HG02763 (cell line): ENCODE measurements around the gene RAB30.
A peak's percentile ranks its signal among the peaks of the same experiment; 100 is the strongest.

Experiments used
- ATAC-seq: cut with Tn5 transposase; IDR thresholded peaks from one replicate; pipeline ENCODE4 v1.9.1; 2021; ENCODE audit warnings: mild to moderate bottlenecking, moderate library complexity; ENCODE audit not compliant: unreplicated experiment

The RAB30 gene

DNA sequence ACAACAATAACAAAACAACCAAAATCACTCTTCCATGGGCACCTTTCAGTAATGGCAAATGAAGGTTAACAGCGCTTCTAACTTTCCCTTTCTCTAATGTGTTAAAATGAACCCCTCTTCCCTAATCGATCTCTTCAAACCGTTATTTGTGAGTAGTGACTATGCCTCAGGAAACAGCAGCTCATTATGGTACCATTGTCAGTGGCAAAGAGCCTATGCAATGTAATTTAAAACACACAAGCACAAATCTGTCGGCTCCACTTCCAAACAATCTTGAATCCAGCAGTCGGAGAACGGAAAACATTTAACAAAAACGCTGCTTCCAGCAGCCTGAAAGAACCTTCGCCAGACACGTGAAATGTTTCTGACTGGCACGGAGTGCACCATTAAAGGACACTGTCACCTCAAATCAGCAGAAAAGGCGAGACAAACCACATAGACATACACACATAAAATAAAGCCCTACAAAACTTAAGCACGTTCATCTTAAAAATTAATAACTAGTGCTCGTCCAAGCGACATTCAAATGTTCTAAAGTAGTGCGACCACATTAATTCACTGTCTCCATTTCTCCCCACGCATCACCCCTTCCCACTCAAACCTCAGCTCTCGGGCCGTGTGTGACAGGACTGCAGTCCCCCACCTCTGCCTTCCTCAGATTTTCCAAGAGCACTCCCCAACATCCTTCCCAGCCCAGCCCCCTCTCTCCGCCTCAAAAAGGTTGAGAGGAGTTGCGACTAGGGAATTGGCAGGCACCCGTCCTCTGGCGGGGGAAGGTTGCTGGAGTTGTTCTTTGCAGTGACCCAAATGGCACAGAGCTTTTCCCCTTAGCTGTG lies 748 bp downstream of the RAB30 start:
- ATAC-seq: peak; percentile 0

DNA sequence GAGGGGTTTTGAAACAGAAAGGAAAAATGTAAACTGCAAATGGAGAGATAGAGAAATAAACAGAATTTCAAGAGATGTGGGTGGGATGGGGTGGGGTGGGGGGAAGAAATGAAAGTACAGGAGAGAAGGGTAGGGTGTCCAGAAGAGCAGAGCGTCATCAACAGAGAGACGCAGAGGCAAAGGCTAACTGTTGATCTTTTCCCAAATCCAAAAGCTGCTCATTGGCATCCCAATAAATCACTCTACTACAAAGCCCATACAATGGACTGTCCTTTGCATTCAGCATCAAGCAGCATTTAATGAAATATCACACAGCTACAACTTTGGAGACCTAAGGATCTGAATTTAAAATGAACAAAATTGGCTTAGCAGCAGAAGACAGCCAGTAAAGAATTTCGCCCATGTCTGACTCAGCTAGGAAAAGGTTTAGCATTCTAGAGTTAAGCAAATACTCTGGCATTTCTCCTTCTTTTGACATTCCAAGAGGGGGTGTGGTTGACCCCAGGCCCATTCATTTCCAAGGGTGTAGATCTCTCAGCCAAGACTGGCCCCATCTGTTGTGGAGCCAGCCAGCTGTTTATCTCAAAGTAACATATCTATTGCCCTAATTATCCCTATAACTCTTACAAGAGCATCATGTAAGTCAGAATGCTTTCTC lies 1.5 kb downstream of the RAB30 start:
- no peak for ATAC-seq

GRCh38 chr11:83069441-83070043 lies 2.2 kb downstream of the RAB30 start:
- no peak for ATAC-seq

DNA sequence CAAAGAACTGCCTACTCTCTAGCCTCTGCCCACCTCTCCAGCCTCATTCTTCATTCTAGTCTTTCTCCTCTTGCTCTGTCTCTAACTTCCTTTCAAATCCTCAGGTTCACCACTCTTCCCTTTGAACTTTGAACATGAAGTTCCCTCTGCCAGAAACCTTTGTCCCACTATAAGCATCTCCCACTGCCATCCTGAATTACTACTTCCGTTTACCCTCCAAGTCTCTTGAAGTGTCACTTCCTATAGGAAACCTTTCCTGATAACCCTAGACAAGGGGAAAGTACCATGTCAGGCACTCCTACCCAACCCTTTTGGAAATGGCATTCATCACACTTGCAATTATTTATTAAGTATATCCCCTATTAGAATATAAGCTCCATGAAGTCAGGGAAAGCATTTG lies 3.1 kb downstream of the RAB30 start:
- ATAC-seq: no peak

DNA sequence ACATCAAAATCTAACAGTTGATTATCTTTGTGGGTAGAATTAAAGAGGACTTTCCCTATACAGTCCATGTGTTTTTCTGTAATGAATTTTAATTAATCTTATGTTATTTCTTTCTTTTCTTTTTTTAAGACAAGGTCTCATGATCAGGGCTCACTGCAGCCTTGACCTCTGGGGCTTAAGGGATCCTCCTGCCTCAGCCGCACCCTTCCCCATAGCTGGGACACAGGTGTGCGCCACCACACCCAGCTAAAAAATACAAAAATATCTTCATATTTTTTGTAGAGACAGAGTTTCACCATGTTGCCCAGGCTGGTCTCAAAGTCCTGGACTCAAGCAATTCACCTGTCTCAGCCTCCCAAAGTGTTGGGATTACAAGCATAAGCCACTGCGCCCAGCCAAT lies 7.7 kb downstream of the RAB30 start:
- no peak for ATAC-seq

- peak; percentile 58 for ATAC-seq
These were observed 8.5 kb downstream of the RAB30 start for GRCh38 chr11:83063073-83063754.

GRCh38 chr11:83061883-83062282 lies 9.8 kb downstream of the RAB30 start:
- ATAC-seq: peak; percentile 68

GRCh38 chr11:83060965-83061364 lies 10.7 kb downstream of the RAB30 start:
- no peak for ATAC-seq

DNA sequence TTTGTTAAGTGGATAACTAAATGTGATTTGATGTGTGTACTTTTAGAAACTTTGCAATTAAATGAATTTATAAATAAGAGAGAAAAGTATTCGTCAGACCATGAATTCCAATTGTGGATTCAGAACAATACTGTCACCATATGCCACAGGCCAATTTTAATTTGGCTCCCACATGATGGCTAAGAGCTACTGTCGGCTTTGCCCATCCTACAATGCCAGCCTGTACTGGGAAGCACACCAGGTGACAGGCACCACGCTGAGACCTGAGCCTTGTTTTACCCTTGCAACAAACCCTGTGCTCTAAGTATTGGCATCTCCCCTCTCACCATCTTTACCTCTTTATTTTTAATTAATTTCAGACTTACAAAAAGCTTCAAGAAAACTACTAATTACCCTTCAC lies 14.0 kb downstream of the RAB30 start:
- no peak for ATAC-seq

DNA sequence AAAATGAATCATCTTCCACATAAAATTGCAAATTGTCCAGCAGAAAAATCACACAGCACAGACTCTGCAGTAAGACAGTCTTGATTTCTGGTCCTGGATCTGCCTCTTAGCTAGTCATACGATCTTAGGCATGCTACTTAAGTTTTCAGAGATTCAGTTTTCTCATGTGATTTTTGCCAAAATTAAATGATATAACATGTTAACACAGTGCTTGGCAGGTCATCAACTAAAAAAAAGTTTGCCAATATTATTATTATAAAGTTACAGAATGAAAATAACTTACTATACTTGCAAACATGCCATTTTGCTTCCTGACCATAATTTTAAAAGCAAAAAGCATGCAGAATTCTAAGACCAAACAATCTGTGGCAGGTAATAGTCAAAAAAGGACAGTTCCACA lies 15.1 kb downstream of the RAB30 start:
- no peak for ATAC-seq

- no peak for ATAC-seq
These were observed 15.5 kb downstream of the RAB30 start for GRCh38 chr11:83056204-83056603.

DNA sequence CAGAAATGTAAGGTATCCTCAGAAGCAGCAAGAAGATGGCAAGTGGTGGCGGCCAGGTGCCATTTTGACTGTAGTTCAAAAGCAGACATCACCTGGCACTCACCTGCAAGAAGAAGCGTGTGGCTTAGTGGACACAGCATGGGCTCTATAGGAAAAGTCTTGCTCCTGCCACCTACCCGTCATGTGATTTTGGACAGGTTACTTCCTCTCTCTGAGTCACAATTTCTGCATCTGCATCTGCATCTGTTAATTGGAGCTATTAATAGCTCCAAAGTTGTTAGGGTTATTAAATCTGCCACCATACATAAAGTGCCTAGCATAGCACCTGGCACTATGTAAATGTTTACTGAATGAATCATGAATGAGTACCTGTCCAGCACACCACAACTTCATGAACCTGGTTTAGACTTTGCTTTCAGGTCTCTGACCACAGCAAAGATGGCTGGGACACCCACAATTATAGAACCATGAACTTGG lies 16.8 kb downstream of the RAB30 start:
- peak; percentile 56 for ATAC-seq

DNA sequence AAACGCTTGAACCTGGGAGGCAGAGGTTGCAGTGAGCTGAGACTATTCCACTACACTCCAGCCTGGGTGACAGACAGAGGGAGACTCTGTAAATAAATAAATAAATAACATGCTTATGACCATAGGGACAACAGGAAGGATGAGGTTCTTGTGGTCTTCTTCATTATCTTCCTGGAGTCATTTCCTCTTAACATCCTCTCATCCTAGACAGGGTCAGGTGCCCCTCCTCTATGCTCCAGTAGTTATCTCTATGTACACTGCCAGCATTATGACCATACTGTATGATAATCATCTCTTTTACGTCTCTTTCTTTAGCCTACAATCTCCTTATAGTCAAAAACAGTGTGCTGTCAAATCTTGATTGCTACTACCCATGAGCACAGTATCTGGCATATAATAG lies 17.7 kb downstream of the RAB30 start:
- peak; percentile 57 for ATAC-seq

GRCh38 chr11:83051760-83052671 lies 19.7 kb downstream of the RAB30 start:
- ATAC-seq: no peak

DNA sequence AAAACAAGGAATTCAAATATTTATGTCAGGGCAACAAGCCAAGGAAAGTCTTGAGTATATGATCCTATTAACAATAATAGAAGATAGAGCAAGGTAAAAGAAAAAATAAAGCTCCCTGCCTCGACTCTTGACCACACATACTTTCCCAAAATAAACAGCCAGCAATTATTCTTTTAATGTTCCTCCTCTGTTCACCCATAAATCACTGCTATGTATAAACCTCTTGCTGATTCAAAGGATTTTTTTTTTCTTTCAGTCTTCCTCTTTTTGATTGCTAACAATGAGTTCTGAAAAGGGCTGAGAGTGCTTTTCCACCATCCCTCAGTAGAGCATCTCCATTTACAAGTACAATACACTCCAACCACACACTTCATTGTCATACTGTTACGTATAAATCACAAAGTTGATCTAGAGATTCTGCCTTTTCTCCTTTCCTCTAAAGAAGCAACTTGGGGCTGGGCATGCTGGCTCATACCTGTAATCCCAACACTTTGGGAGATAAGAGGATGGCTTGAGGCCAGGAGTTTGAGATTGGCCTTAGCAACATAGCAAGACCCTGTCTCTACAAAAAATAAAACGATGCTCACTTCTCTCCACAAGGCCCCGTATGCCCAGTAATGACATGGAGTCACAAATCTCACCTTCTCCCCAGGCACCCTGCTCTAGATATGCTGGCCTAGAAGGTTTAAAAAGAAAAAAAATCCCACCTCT lies 24.0 kb downstream of the RAB30 start:
- no peak for ATAC-seq

GRCh38 chr11:83046621-83047172 lies 25.0 kb downstream of the RAB30 start:
- no peak for ATAC-seq

GRCh38 chr11:83044958-83045712 lies 26.6 kb downstream of the RAB30 start:
- peak; percentile 68 for ATAC-seq

- no peak for ATAC-seq
These were observed 28.6 kb downstream of the RAB30 start for GRCh38 chr11:83042964-83043711.
